ENCODE measurements around the gene GRAMD1A.

DNA sequence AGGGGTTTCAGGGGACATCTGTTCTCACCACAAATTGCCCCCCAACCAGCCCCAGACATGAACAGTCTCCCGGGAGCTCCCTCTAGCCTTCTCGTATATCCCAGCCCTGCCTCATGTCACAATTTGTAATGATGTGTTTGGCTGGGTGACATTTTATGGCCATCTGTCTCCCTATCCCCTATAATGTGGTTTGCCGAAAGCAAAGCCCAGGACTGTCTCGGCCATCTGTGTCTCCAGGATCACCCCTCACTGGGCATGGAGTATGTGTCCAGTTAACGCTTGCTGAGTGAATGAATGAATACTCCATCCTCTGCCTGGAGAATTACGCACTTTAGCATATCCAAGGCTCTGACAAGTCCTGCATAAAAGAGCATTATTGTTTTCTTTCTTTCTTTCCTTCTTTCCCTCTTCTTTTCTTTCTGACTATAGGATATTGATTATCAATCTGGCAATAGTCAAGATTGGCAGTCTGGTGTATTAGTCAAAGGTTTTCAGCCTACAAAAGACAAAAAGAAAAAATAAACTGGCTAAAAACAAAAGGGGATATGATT, 56.5 kb downstream of the GRAMD1A start:
- TF ChIP-seq, protein P1, sequence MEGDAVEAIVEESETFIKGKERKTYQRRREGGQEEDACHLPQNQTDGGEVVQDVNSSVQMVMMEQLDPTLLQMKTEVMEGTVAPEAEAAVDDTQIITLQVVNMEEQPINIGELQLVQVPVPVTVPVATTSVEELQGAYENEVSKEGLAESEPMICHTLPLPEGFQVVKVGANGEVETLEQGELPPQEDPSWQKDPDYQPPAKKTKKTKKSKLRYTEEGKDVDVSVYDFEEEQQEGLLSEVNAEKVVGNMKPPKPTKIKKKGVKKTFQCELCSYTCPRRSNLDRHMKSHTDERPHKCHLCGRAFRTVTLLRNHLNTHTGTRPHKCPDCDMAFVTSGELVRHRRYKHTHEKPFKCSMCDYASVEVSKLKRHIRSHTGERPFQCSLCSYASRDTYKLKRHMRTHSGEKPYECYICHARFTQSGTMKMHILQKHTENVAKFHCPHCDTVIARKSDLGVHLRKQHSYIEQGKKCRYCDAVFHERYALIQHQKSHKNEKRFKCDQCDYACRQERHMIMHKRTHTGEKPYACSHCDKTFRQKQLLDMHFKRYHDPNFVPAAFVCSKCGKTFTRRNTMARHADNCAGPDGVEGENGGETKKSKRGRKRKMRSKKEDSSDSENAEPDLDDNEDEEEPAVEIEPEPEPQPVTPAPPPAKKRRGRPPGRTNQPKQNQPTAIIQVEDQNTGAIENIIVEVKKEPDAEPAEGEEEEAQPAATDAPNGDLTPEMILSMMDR (IDR thresholded peaks at IDR 0.05; ENCODE audit: insufficient read depth, low read depth, low read length) = no peak
- no peak for TF ChIP-seq EZH2 (IDR thresholded peaks at IDR 0.05; ENCODE audit: insufficient read depth, low read length)

All from astrocyte (in vitro differentiated cells and primary cell).